HCT116 (cell line): ENCODE measurements around the gene TRAIP.

Source experiments
- CTCF ChIP-seq, 3 experiments: fragments of 200-600 bp in 1 of 3; sonication (generic) in 1 of 3; IDR thresholded peaks in 2 of 3; conservative IDR thresholded peaks in 1 of 3; 2 replicates each; pipeline ENCODE4 v1.5.1; 2012 to 2017; ENCODE audit warnings: low read depth in 2 of 3, low read length in 2 of 3, antibody characterized with exemption in 1 of 3, borderline replicate concordance in 1 of 3, control low read depth in 1 of 3, mild to moderate bottlenecking in 1 of 3, mixed read lengths in 1 of 3, mixed run types in 1 of 3, moderate library complexity in 1 of 3; ENCODE audit not compliant: insufficient read depth in 1 of 3
- EGR1 ChIP-seq: IDR thresholded peaks from 2 replicates; pipeline ENCODE4 v1.6.1; 2012; ENCODE audit warnings: low read depth
- EZH2 ChIP-seq: fragments of 200-600 bp; sonication (generic); IDR thresholded peaks from 2 replicates; pipeline ENCODE4 v1.6.1; 2017; ENCODE audit warnings: antibody characterized with exemption, mixed run types
- EZH2phosphoT487 ChIP-seq: fragments of 200-600 bp; IDR thresholded peaks from 2 replicates; pipeline ENCODE4 v1.6.1; 2018; ENCODE audit warnings: antibody characterized with exemption, borderline replicate concordance
- FOSL1 ChIP-seq: IDR thresholded peaks from 2 replicates; pipeline ENCODE4 v1.6.1; 2012; ENCODE audit warnings: low read depth
- MAX ChIP-seq: IDR thresholded peaks from 2 replicates; pipeline ENCODE4 v1.6.1; 2012
- POLR2A ChIP-seq: IDR thresholded peaks from 2 replicates; pipeline ENCODE4 v1.7.0; 2011; ENCODE audit warnings: borderline replicate concordance; ENCODE audit not compliant: insufficient read depth, insufficient read length; ENCODE audit errors: extremely low read depth
- POLR2AphosphoS5 ChIP-seq: IDR thresholded peaks from 2 replicates; pipeline ENCODE4 v1.6.1; 2011; ENCODE audit warnings: mild to moderate bottlenecking, low read depth, low read length, moderate library complexity
- RAD21 ChIP-seq: IDR thresholded peaks from 2 replicates; pipeline ENCODE4 v1.6.1; 2012; ENCODE audit warnings: low read depth, mild to moderate bottlenecking
- REST ChIP-seq: IDR thresholded peaks from 2 replicates; pipeline ENCODE4 v1.6.1; 2012; ENCODE audit warnings: low read depth
- SP1 ChIP-seq: IDR thresholded peaks from 2 replicates; pipeline ENCODE4 v1.6.1; 2012; ENCODE audit warnings: low read depth
- YY1 ChIP-seq: IDR thresholded peaks from 2 replicates; pipeline ENCODE4 v1.6.1; 2011; ENCODE audit warnings: low read length, low read depth, moderate library complexity, mild to moderate bottlenecking; ENCODE audit not compliant: insufficient replicate concordance; ENCODE audit errors: extremely low read depth
- ZNF274 ChIP-seq: fragments of 200-500 bp; sonication (Bioruptor generic); IDR thresholded peaks from 2 replicates; pipeline ENCODE4 v1.6.1; 2014; ENCODE audit warnings: mild to moderate bottlenecking, low read depth, low read length, inconsistent platforms

- no peak for TF ChIP-seq YY1
- no peak for TF ChIP-seq POLR2A
- no peak for TF ChIP-seq CTCF (IDR thresholded peaks at IDR 0.05 in 2 of 3, conservative IDR thresholded peaks at IDR 0.05 in 1 of 3; ENCODE audit: borderline replicate concordance in 1 of 3, insufficient read depth in 1 of 3, low read depth in 2 of 3, low read length in 2 of 3)
- no peak for TF ChIP-seq EZH2
- no peak for TF ChIP-seq ZNF274
- TF ChIP-seq EGR1, result no peak
- no peak for TF ChIP-seq POLR2AphosphoS5
- TF ChIP-seq MAX, result no peak
- TF ChIP-seq FOSL1, result no peak
- no peak for TF ChIP-seq EZH2phosphoT487
- TF ChIP-seq REST, result no peak
- TF ChIP-seq RAD21, result no peak
- TF ChIP-seq SP1, result no peak
Observed at GRCh38 chr3:49792371-49793150, 63.8 kb downstream of the TRAIP start.
